Measurements from ENCODE around the gene C1orf210.

- no peak for TF ChIP-seq POLR2A (IDR thresholded peaks at IDR 0.05)
- no peak for TF ChIP-seq CTCF (IDR thresholded peaks at IDR 0.05)
Observed at GRCh38 chr1:43308635-43309404, 23.4 kb upstream of the C1orf210 start.
